HG03103 (cell line): ENCODE measurements around the gene YJU2.

Experiments
- ATAC-seq: cut with Tn5 transposase; IDR thresholded peaks from one replicate; pipeline ENCODE4 v1.9.1; 2021; ENCODE audit warnings: low read depth; ENCODE audit not compliant: unreplicated experiment

YJU2 gene

DNA sequence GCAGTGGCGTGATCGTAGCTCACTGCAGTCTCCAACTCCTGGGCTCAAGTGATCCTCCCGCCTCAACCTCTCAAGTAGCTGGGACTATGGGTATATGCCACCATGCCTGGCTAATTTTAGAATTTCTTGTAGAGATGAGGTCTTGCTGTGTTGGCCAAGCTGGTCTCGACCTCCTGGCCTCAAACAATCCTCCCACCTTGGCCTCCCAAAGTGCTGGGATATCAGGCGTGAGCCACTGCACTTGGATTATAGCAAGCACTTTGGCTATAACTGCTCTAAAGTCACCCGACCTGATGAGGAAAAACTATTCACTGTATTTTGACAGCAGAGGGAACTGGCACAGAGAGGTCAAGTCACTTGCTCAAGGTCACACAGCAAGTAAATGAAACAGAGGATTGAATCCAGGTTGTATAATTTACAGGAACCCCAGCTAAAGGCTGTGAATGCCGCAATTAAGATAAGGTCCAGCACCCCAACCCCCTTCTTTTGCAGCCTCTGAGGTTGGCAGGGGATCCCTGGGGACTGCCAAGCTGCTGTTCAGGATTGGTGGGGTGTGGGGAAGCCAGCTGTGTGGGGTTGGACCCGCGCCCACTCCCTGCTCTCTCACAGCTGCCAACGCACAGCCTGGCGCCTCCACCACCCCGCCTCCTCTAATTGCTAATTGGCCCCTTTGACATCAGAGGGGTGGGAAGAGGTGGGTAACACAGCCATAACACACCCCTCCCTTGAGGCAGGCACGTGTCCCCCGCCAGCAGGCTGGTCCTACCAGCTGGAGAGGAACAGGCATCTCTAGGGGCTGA lies 49.3 kb downstream of the YJU2 start:
- no peak for ATAC-seq

DNA sequence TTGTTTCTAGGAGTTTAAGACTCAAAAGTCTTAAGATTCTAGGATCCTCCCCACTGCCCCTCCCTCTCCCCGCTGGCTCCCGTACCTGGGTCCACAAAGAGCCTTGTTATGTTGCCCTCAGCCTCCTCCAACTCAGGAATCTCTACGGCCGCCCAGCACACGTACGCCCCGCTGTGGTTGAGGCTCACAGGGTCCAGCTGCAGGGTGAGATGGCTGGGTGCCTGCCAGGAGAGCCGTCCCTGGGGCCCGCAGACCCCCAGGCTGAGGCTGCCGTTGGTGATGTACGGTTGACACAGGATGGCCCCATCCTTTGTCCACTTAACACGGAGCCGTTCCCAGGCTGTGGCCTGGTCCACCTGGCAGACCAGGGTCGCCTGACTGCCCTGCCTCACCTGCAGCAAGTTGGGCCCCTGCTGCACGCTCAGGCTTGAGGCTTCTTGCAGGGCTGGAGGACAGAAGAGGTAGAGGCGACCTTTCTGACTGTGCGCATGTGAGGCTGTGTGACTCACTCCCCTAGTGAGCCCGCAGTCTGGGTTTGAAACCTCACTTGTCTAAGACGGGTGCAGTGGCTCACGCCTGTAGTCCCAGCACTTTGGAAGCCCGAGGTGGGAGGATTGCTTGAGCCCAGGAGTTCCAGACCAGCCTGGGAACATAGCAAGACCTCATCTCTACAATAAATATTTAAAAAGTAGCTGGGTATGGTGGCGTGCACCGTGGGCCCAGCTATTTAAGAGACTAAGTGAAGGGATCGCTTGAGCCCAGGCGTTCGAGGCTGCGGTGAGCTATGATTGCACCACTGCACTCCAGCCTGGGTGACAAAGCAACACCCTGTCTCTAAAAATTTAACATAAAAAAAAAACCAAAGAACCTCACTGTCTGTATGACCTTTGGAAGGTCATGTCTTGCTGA lies 51.3 kb downstream of the YJU2 start:
- ATAC-seq = no peak

DNA sequence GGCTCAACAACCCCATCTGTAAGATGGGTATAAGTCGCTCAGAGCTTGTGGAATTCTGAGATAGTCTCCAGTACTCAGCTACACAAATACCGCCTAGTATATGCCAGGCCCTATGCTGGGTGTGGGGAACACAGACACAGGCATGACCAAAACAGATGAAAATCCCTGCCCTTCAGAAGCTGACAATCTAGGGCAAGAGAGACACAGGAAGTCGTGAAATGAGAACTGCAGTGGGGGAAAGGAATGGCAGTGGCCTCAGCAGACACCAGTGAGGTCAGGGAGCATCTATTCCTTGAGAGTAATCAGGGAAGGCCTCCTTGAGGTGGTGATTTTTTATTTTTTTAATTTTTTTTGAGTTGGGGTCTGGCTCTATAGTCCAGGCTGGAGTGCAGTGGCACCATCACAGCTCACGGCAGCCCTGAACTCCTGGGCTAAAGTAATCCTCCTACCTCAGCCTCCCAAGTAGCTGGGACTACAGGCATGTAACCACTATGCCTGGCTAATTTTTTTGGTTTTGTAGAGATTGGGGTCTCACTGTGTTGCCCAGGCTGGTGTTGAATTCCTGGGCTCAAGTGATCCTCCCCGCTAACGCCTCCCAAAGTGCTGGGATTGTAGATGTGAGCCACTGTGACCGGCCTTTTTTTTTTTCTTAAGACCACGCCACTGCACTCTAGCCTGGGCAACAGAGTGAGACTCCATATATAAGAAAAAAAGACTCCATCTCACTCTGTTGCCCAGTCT lies 52.1 kb downstream of the YJU2 start:
- ATAC-seq = no peak

DNA sequence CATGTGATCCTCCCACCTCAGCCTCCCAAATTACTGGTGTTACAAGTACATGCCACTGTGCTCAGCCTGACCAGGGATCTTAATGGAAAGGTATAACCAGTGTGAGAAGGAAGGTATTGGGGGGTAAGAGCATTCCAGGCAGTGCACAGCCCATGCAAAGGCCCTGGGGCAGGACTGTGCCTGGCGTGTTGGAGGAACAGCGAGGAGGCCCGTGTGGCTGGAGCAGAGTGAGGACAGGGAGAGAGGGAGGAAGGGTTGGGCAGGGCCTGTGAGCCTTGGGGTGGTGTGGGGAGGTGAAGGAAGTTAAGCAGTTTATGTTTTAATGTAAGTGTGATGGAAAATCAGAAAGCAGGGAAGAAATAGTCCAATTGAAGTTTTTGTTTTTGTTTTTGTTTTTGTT lies 53.7 kb downstream of the YJU2 start:
- no peak for ATAC-seq

DNA sequence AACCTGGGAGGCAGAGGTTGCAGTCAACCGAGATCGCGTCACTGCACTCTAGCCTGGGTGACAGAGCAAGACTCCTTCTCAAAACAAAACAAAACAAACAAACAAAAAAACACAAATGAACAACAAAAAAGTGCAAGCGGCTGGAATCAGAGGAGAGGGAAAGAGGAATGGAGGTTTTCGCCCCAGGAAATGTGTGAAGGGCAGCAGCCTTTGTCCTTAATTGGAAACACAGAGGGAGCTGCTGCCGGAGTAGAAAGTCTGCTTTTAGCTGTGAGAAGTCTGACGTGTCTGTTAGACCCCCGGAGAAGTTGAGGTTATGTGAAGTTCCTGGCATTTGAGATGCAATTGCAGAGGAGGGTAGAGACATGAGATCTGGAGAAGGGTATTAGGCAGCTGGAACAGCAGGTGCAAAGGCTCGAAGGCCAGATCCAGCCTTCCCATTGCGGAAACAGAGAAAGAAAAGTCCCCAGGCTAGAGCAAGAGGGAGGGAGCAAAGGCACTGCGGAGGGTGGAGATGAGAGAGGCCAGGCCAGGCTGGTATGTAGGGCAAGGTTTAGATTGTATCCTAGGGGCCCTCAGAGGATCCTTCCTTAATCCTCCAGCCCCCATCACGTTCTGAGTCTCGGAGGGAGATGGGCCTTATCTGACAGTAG lies 54.8 kb downstream of the YJU2 start:
- ATAC-seq = no peak

DNA sequence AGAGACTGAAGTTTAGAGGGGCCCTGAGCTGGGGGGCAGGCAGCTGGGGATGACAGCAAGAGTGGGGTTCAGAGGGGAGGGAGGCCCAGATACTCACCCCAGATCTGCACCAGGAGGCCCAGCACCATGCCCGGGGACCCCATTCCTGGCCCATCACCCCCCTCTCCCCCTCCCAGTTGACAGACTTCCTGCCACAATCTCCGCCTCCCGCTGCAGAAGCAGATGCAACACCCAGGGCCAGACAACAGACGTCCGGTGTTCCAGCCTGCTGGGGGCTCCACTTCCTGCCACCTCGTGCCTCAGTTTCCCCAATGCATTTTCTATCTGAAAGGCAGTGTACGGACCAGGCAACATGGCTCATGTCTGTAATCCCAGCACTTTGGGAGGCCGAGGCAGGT lies 55.4 kb downstream of the YJU2 start, which contains the start of gene TMIGD2:
Gene TMIGD2, minus strand, starts transcription at position 147 of the 398 bp plus-strand sequence. Its CDS starts 4 bp downstream, at position 143.
- ATAC-seq = no peak

DNA sequence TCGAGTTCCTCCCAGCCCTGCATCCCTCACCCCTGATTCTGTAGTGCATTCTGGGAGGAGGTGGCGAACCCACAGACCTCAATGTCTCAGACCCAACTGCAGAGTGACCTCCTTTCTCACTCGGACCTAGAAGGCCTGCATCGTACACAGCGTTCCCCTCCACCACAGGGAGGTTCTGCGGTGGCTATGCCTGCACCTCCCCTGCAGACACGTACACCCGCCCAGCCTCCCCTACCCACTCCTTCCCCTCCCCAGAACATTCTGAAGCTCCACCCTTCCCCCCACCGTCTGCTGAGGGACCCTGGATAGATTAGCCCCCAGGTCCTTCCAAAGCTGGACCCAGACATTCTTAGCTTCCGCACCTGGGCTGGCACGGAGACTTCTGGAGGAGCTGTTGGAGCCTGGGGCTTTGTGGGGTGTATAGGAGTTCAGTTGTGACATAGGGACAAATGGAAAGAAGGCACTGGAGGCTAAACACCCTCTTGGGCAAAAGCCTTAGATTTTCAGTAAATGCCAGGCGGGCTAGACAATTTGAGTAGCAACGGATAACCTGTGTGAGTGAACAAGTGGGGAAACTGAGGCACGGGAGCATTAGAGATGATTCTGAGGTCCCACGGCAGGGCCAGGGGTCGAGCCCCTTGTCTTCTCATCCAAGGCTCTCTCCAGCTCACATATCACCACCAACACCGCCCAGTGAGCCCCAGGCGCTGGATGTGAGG lies 57.1 kb downstream of the YJU2 start:
- no peak for ATAC-seq

DNA sequence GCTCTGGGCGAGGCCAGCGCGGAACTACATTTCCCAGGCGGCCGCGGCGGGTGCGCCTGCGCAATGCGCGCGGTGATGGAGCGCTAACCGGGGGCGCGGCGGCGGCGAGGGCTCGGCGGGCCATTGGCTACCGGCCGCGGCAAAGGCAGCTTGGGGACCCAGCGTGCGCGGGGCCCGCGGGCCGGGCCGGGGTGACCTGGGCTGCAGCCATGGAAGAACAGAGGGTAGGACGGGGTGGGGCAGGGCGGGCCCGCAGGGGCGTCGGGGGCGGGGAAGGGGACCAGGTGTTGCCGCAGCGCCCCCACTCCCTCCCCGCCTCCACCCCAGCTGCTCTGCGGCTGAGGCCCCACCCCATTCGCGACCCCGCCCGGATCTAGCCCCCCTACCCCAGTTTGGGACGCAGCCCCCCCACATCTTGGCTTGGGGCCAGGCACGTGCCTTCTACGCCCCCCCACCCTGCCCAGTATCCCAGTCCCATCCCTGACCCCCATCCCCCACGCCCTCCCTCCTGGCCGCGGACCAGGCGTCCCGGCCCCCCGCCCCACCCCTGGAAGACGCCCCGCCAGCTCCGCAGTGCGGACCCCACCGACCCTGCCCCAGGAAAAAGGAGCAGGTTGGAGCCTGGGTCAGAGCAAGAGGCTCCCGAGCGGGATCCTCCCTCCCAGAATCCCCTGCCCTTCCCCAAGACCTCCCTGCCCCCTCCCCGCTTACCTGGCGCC lies 57.8 kb downstream of the YJU2 start, which contains the start of gene FSD1:
Gene FSD1, plus strand, starts transcription at position 61 of the 719 bp plus-strand sequence. Its CDS starts 149 bp downstream, at position 210.
- no peak for ATAC-seq

DNA sequence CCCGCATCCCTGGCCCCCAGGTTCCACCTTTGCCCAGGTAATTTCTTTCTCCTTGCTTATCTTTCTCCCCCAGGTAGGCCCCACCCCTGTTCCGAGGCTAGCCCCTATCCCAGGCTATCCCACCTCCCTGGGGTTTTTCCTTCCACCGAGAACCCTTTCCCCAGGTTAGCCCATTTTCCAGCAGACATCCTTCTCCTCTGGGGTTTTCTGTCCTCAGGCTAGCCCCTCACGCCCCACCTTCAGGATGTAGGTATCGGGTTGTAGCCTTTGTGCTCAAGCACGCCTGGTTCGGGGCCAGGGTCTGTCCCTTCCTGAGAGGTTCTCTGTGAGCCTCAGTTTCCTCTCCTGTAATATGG lies 58.4 kb downstream of the YJU2 start:
- ATAC-seq = no peak

DNA sequence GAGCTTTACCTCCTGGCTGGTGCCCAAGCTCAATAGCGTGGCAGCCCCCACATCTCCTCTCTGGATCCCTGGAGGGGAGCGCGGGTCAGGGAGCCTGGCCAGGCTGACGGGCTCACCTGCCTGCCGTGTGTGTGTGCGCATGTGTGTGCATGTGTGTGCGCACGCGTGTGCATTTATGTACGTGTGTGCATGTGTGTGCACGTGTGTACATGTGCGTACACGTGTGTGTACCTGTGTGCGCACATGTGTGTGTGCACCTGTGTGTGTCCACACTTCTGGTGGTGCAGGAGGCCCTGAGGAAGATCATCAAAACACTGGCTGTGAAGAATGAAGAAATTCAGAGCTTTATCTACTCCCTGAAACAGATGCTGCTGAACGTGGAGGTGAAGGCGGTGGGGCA lies 58.8 kb downstream of the YJU2 start:
- no peak for ATAC-seq

DNA sequence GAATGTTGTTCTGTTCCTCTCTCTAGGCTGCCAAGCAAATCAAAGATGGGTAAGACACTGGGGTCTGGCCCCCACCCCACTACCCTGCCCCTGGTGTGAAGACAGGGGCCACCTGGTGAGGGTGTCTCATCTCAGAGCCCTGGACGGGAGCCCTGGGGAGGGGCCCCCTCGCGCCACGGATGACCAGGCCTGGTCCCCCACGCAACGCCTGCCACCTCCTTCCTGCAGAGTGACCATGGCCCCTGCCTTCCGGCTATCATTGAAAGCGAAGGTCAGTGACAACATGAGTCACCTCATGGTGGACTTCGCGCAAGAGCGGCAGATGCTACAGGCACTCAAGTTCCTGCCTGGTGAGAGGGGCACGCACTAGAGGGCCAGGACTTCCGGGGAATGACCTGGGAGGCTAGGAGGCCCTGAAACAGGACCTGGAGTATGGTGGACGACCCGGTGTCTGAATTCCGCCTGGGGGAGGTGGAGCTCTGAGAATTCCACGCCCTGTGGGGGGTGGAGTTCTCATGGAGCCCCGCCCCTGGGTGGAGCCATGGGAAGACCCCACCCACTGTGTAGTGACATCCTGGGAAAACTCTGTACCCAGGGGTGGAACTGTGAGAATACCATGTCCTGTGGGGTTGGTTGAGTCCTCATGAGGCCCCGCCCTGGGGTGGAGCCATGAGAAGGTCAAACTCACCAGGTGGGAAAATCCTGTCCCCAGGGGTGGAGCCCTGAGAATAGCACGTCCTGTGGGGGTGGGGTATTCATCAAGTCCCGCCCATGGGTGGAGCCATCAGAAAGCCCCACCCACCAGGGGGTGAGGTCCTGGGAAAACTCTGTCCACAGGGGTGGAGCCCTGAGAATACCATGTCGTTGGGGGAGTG lies 63.6 kb downstream of the YJU2 start:
- ATAC-seq = no peak

DNA sequence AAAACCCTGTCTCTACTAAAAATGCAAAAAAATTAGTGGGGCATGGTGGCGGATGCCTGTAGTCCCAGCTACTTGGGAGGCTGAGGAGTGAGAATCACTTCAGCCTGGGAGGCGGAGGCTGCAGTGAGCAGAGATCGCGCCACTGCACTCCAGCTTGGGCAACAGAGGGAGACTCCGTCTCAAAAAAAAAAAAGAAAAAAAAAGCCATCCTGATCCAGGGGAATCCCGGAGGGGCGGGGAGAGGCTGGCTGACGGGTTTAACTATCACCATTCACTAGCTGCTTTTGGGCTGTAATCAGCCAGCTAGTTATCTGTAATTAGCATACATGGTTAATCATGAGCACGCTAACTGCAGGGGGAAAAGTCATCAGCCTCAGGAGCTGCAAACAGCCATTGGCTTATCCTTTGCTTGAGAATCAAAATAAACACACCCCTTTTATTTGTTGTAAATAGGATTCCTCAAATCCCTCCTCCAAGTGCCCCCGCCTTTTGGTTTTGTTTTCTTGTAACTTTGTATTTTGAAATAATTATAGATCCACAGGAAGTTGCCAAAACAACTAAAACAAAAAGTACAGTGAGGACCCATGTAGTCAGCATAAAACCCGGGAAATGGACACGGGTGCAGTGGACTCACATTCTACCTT lies 67.1 kb downstream of the YJU2 start:
- ATAC-seq = no peak

DNA sequence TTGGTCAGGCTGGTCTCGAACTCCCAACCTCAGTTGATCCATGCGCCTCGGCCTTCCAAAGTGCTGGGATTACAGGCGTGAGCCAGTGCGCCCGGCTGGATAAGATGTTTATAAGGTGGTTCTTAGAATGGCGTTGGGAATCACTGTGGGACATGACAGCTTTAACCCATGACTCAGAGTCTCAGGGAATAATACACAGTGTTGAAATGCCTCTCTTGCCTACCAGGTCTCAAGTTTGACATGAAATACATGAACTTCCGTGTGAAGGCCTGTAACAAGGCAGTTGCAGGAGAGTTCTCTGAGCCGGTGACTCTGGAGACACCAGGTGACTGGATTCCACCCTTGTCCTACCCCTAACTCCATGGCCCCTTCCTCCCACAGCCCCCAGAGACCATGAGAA lies 70.1 kb downstream of the YJU2 start:
- ATAC-seq = no peak

DNA sequence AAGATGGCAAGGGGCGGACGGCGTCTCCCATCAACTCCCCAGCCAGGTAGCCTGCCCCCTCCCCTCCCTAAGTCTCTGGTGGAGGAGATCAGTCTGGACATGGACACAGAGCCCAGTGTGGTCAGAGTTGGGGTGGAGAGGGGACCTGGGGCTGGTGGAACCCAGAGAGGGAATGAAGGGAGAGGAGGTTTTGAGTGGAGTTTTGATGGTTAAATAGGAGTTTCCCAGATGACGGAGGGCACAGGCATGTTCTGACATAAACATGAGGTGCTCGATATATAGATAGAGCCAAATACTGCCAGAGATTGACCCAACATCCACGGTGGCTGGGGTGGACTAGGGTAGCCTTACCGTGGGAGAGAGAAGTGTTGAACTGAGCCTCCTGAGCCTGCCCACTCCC lies 71.6 kb downstream of the YJU2 start:
- no peak for ATAC-seq
